ENCODE data around the gene GPRIN1. TPM values are rescaled to one million over a fixed set of nuclear protein-coding genes. Genes with fewer than 3 reads are reported as not detected.

Gene GPRIN1
- total RNA-seq, 2 experiments from 2014 or later: 1.5 to 1.7 TPM

DNA sequence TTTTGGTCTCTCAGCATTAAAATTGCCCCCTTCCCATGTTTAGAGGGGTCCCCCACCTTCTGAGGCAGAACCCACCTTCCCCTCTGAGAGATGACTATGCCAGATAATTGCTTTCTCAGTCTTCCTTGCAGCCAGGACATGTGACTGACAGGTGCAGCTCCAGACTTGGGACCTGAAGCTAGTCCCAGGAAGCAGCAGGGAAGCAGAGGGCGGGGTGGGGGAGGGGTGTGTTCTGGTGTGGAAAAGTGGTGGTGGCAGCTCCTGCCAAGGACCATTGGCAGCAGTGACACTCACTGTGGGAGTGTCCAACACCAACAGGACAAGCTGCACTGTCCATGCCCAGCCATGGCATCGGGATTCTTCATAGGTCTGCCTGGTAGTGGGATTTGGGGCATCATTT is 22.8 kb upstream of the GPRIN1 start:
- Mint-ChIP-seq H3K4me3 (no peak overlapping the region), H3K36me3 (no peaks in the 10 kb centered on the region), H3K9me3 (no peaks in the 10 kb centered on the region), H3K27me3 (peaks cover 71% of the 10 kb centered on the region), H3K27ac (no peak overlapping the region), H3K4me1 (peaks cover 11% of the 10 kb centered on the region)
- DNase-seq: no peak

DNA sequence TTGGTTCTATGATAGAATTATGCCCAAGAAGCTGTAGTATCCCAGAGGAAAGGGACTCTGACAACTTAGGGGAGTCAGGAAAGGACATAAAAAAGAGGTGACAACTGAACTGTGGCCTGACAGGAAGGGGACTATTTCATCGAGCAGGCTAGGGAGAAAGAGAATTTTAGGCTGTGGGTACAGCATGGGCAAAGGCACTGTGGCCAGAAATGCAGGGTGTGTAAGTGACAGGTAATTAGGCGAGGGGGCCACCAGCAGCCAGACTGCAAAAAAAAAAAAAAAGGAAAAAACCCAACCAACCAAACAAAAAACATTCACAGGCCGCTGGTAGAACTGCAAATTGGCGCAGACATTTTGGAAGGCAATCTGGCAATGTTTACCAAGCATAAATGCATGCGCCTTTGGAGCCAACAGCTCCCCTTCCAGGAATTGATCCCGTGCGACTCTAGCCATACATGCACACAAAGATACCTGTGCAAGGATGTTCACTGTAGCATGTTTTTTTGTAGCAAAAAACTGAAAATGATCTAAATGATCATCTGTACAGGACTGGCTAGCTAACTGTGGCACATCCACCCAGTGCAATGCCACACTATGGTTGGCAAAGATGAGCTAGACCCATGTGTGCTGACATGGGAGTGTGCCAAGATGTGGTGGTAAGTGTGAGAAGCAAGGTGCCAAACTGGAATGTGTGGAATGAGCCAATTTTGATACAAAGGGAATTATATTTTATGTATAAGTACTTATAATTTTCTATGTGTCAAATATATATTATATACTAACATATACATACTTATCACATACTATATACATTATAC is 21.6 kb upstream of the GPRIN1 start:
- Mint-ChIP-seq H3K9me3 (no peaks in the 10 kb centered on the region), H3K4me3 (no peak overlapping the region), H3K27me3 (peaks cover 80% of the 10 kb centered on the region), H3K36me3 (no peaks in the 10 kb centered on the region), H3K4me1 (peaks cover 11% of the 10 kb centered on the region), H3K27ac (no peak overlapping the region)
- no peak for DNase-seq

DNA sequence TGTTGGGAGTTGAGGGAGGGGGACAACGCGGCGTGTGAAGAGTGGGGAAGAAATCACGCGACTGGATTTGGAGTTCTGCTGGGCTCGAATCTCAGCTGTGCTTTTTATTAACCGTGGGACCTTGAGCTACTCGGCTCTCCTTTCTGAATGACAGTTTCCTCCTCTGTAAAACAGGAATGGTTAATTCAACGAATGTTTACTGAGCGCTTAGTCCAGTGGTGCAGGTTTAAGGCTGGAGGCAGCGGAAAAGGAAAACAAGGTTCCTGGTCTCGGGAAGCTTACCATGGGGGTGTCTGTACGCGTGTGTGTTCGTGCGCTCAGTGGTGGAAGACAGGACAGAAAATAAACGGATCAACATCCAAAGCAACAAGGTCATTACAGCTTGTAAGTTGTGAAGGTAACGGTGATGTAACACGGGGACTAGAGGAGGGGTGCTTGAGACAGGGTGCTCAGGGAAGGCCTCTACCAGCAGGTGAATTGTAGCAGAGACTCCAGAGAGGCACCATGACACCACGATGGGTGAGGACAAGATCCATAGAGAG is 20.8 kb upstream of the GPRIN1 start:
- Mint-ChIP-seq H3K36me3 (no peaks in the 10 kb centered on the region), H3K9me3 (no peaks in the 10 kb centered on the region), H3K27ac (no peak overlapping the region), H3K27me3 (peaks cover 84% of the 10 kb centered on the region), H3K4me3 (peak overlapping the region; percentile 40), H3K4me1 (peaks cover 11% of the 10 kb centered on the region)
- DNase-seq: no peak

DNA sequence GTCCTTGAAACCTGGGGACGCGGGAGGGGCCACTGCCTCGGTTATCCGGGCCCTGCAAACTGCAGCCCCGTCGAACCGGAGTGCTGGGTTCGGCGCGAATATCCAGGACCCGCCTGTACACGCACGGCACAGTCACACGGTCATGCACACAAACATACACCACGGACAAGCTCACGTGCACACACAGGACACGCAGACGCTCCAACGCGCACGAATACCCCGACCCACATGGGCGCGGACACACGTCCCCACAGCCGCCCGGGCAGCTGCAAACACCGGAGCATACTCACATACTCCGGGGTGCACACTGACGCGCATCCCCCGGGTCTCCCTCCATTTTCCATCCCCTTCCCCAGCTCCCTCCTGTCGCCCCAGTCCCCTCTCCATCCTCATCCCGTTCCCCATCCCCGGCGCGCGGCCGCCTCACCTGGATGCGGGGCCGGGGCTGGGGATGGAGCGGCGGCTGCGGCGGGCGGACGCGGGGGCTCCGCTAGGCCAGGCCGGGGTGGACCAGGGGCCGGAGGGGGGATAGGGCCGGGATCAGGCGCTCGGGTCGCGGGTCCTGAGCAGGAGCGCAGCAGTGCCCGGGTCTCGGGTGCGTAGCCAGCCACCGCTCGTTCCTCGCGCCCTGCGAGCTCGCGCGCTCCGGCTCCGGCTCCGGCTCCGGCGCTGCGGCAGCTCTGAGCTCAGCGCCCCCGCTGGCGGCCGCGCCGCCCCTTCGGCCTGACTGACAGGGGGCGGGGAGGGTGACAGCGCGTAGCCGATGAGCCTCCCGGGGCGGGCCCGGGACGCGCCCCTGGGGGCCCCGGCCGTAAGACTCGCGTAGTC is 20.1 kb upstream of the GPRIN1 start, which contains the start of the genes EIF4E1B and SNCB:
Gene EIF4E1B (plus strand): TSS at position 823 of the 828 bp plus-strand sequence. CDS start 12,113 bp downstream, outside the sequence.
Gene SNCB (minus strand): TSS at position 682 of the 828 bp plus-strand sequence. CDS start 880 bp downstream, outside the sequence.
- peak; percentile 81 for DNase-seq
- Mint-ChIP-seq H3K4me3 (peak within 1 kb of the TSS; percentile 44), H3K4me1 (peaks cover 11% of the 10 kb centered on the region), H3K9me3 (no peaks in the 10 kb centered on the region), H3K36me3 (no peaks in the 10 kb centered on the region), H3K27ac (no peak within 1 kb of the TSS), H3K27me3 (peaks cover 78% of the 10 kb centered on the region)

DNA sequence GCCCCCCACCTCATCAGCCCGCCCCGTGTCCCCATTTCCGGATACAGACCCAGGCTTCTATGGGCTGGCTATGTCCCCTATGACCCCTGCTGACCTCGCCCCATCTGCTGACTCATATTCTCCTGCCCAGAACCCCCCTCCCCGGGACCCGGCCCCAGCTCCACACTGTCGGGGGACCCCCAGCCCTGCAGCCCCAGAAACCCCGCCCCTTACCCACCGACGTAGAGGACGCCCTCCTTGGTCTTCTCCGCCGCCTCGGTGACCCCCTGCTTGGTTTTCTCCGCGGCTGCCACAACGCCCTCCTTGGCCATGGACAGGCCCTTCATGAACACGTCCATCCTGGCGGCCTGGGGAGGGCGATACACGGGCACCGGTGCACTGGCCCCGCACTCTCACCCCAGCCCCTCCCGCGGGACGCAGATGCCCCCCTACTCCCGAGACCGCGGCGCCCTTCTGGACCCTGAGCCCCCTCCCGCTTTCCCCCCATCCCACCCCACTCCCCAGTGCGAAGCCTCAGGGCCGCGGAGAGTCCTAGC is 19.4 kb upstream of the GPRIN1 start:
- no peaks in the 10 kb centered on the region for H3K9me3 Mint-ChIP-seq
- peaks cover 11% of the 10 kb centered on the region for H3K4me1 Mint-ChIP-seq
- no peaks in the 10 kb centered on the region for H3K36me3 Mint-ChIP-seq
- H3K27ac Mint-ChIP-seq: no peak overlapping the region
- peak overlapping the region; percentile 44 for H3K4me3 Mint-ChIP-seq
- peaks cover 74% of the 10 kb centered on the region for H3K27me3 Mint-ChIP-seq
- no peak for DNase-seq

DNA sequence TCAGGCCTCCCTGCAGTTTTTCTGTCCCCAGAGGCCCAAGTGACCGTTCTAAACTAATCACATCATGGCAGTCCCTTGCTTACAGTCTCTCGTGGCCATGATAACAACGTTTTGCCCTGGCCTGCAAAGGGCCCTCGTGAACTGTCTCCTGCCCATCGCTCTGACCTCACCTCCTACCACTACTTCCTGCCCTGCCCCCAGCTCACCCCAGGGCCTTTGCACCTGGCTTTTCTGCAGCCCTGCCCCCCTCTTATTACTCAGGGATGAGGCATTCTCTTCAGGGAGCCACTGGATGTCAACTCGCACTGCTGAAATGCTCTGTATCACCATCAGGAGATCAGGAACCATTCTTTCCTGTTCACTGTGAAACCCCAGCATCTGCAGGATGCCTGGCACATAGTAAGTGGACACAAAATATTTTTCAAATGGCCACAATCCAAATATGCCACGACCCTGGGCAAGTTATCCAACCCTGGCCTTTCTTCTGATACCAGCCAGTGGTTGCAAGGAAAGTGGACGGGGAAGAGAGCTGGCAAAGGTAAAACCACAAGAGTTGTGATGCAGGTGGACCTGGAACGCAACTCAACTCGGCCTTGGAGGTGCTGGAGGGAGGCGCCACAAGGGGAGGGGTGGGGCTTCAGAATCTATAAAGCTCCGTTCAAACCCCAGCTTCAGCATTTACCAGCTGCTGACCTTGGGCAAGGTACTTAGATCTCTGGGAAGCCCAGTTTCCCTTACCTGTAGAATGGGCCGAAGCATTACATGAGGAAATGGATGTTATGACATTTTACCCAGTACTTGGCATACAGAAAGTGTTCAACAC is 18.7 kb upstream of the GPRIN1 start:
- no peak for DNase-seq
- Mint-ChIP-seq H3K27ac (no peak overlapping the region), H3K36me3 (no peaks in the 10 kb centered on the region), H3K4me3 (no peak overlapping the region), H3K4me1 (peaks cover 8% of the 10 kb centered on the region), H3K9me3 (no peaks in the 10 kb centered on the region), H3K27me3 (peaks cover 72% of the 10 kb centered on the region)

DNA sequence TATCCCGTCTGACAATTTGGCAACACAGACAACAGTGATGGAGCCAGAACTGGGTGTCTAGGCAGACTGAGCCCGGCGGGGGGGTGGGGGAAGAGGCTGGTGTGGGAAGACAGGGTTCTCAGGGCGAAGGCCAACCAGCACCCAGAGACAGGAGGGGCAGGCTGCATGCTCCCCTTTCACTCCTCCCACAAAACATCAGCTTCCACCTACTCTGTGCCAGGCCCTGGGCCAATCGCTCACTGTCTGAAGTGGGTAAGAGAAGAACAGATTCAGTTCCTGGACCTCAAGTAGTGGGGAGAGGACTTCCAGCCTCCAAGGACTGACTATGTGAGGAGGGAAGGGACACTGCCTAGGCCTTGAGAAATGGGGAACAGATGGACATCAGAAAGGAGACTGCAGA is 17.6 kb upstream of the GPRIN1 start:
- Mint-ChIP-seq H3K36me3 (no peaks in the 10 kb centered on the region), H3K4me1 (peaks cover 6% of the 10 kb centered on the region), H3K27ac (no peak overlapping the region), H3K27me3 (peaks cover 62% of the 10 kb centered on the region), H3K9me3 (no peaks in the 10 kb centered on the region), H3K4me3 (no peak overlapping the region)
- no peak for DNase-seq

DNA sequence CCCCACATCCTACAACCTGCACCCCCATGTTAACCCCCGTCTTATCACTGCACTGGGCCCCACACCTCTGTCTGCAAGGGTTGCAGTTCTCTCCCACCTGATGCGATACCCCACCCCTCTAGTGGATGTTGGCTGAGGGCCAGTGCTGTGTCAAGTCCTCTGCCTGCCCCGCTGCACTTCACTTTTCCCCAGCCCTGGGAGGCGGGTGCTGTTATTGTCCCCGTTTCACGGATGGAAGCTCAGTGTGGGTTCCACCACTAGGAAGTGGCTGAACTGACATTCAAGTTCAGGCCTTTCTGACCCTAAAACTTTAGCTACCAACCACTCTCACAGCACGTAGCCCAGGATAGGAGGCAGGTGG is 16.9 kb upstream of the GPRIN1 start:
- H3K27me3 Mint-ChIP-seq: peaks cover 63% of the 10 kb centered on the region
- no peaks in the 10 kb centered on the region for H3K36me3 Mint-ChIP-seq
- H3K4me3 Mint-ChIP-seq: no peak overlapping the region
- DNase-seq: no peak
- H3K9me3 Mint-ChIP-seq: no peaks in the 10 kb centered on the region
- no peak overlapping the region for H3K27ac Mint-ChIP-seq
- H3K4me1 Mint-ChIP-seq: peaks cover 6% of the 10 kb centered on the region

DNA sequence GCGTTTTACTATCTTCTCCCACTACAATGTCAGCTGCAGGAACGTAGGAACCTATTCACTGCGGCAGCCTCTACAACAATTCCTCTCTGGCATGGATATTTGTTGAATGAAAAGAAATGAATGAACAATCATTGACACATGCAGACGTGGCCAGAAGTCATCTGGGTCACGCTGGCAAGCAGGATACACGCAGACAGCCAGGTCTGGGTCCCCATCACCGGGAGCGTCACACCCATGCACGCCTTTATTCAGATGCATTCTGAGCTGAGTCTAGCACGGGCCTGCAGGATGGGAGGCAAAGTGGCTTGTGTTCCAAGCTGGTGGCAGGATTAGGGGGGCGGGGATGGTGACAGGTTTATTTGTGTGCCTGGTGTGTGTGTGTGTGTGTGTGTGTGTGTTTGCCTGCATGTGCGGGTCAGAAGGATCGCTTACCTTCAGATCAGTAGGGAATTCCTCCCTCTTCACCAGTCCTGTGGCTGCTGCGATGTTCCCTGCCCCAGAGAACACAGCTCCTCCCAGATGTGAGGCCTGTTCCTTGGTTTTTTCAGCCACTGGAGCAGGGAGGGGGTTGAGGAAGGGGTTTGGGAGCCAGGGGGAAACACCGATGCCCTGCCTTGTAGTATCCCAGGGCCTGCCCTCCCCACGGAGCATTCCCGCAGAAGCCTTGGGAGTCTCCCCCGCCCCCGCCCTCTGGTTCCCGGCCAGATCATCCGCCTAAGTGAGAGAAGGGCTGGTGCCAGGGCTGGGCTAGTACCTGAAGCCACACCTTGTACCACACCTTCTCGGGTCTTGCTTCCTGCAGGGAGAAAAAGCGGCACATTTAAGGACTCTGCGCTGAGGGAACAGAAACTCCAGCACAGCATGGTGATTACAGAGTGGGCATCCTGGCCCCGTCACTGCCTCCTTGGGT is 16.3 kb upstream of the GPRIN1 start:
- H3K9me3 Mint-ChIP-seq: no peaks in the 10 kb centered on the region
- H3K4me1 Mint-ChIP-seq: peaks cover 6% of the 10 kb centered on the region
- peaks cover 59% of the 10 kb centered on the region for H3K27me3 Mint-ChIP-seq
- H3K36me3 Mint-ChIP-seq: no peaks in the 10 kb centered on the region
- DNase-seq: no peak
- H3K4me3 Mint-ChIP-seq: no peak overlapping the region
- H3K27ac Mint-ChIP-seq: no peak overlapping the region

DNA sequence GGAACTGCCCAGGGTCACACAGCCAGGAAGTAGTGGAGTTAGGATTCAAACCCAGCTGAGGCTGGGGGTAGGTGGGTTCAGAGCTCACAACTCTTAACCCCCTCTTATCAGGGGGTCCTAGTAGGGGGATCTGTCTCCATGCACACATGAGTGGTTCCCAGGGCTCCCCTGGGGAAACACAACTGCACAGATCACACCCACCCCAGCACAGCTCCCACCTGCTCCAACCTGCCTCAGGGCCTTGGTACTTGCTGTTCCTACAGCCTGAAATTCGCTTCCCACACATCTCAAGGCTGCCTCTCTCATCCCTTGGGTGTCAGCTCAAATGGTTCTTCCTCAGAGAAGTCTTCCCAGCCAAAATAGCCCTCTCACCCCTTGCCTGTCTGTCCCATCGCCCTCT is 15.6 kb upstream of the GPRIN1 start:
- peaks cover 3% of the 10 kb centered on the region for H3K4me1 Mint-ChIP-seq
- H3K27ac Mint-ChIP-seq: no peak overlapping the region
- no peak overlapping the region for H3K4me3 Mint-ChIP-seq
- H3K36me3 Mint-ChIP-seq: no peaks in the 10 kb centered on the region
- peaks cover 59% of the 10 kb centered on the region for H3K27me3 Mint-ChIP-seq
- no peaks in the 10 kb centered on the region for H3K9me3 Mint-ChIP-seq
- DNase-seq: no peak

DNA sequence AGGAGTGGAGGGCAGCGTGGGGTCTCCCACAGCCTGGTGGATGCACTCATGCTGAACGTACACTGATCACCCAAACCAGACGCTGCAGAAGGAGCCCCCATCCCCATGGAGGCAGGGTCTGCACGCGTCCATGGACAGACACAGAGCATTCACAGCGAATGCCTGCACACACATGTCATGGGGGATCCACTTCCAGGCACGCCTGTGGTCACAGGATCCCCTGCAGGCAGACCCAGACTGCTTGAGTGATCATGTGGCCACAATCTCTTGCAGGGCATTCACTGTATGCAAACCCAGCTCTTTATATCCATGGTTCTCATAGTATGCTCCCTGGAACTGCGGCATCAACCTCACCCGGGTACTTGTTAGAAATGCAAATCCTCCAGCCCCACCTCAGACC is 15.0 kb upstream of the GPRIN1 start:
- H3K36me3 Mint-ChIP-seq: no peaks in the 10 kb centered on the region
- H3K9me3 Mint-ChIP-seq: no peaks in the 10 kb centered on the region
- no peak overlapping the region for H3K27ac Mint-ChIP-seq
- no peak overlapping the region for H3K4me3 Mint-ChIP-seq
- peaks cover 6% of the 10 kb centered on the region for H3K4me1 Mint-ChIP-seq
- DNase-seq: no peak
- peaks cover 62% of the 10 kb centered on the region for H3K27me3 Mint-ChIP-seq

DNA sequence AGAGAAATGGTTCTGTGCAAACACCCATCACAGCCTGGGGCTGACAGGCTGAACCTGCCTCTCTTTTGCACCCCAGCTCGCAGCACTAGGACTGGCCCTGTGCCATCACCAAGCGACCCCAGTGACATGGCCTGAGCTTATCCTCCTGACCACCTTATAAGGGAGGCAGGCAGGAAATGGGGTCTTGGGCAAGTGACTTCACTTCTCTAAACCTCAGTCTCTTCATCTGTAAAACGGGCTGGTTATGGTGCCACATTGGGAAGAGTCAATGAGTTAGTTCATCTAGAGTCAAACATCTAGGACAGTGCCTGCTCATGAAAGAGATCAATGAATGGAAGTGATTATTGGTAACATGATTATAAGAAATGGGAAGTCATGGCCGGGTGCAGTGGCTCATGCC is 14.2 kb upstream of the GPRIN1 start:
- Mint-ChIP-seq H3K4me1 (peaks cover 6% of the 10 kb centered on the region), H3K9me3 (no peaks in the 10 kb centered on the region), H3K4me3 (no peak overlapping the region), H3K36me3 (no peaks in the 10 kb centered on the region), H3K27ac (no peak overlapping the region), H3K27me3 (peaks cover 61% of the 10 kb centered on the region)
- DNase-seq: no peak

DNA sequence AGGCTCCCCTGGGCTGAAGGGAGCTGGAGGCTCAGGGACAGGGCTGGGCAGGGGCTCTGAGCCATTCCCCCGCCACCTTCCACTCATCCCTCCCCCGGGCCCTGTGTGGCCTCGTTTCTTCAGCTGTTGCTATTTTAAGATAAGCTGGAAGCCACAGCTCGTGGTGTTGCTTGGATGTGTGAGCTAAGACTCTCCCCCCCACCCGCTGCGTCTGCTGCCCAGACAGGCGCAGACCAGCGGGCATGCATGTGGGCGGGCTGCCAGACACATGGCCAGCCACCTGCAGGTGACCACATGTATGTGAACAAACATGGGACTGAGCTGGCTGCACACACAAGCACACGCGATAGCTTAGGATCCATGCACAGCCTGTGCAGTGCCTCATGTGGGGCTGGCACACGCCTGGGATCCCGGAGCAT is 11.7 kb upstream of the GPRIN1 start:
- no peak overlapping the region for H3K27ac Mint-ChIP-seq
- no peaks in the 10 kb centered on the region for H3K36me3 Mint-ChIP-seq
- DNase-seq: no peak
- H3K4me3 Mint-ChIP-seq: no peak overlapping the region
- H3K9me3 Mint-ChIP-seq: no peaks in the 10 kb centered on the region
- peaks cover 59% of the 10 kb centered on the region for H3K27me3 Mint-ChIP-seq
- peaks cover 8% of the 10 kb centered on the region for H3K4me1 Mint-ChIP-seq

Data from activated naive CD8-positive, alpha-beta T cell treated with anti-CD3 and anti-CD28 coated beads for 36 hours (primary cell).